HG02642 (cell line): ENCODE data around the gene HDAC4.

ENCODE experiments used
- ATAC-seq: cut with Tn5 transposase; IDR thresholded peaks from one replicate; pipeline ENCODE4 v1.9.1; 2021; ENCODE audit warnings: mild to moderate bottlenecking; ENCODE audit not compliant: unreplicated experiment, poor library complexity

The HDAC4 gene

DNA sequence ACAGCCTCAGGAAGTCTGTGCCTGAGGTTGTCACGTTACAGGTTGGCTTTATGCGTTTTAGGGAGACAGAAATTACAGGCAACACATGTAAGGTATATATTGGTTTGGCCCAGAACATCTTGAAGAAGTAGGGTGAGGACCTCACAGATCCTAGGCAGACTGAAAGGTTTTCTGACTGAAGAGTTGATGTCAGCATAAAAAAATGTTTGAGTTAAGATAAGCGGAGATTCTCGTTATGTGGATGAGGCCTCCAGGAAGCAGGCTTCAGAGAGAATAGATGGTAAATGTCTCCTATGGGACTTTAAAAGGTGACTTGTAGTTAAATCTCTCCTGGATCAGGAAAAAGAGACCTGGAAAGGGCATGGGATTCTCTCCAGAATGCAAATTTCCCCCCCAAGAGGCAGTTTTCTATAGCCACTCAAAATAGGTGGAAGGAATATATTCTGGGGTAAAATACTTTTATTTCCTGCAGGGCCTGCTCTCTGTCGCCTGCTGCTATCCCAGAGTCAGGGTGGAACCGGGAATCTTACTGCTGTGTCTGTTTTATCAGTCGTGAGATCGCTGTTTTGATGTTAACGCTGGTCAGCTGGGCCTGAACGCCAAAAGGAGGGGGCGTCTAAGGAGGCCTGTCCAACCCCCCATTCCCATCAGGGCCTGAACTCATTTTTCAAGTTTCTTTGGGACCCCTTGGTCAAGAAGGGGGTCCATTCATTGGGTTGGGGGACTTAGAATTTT, 171.1 kb downstream of the HDAC4 start:
- ATAC-seq: no peak

DNA sequence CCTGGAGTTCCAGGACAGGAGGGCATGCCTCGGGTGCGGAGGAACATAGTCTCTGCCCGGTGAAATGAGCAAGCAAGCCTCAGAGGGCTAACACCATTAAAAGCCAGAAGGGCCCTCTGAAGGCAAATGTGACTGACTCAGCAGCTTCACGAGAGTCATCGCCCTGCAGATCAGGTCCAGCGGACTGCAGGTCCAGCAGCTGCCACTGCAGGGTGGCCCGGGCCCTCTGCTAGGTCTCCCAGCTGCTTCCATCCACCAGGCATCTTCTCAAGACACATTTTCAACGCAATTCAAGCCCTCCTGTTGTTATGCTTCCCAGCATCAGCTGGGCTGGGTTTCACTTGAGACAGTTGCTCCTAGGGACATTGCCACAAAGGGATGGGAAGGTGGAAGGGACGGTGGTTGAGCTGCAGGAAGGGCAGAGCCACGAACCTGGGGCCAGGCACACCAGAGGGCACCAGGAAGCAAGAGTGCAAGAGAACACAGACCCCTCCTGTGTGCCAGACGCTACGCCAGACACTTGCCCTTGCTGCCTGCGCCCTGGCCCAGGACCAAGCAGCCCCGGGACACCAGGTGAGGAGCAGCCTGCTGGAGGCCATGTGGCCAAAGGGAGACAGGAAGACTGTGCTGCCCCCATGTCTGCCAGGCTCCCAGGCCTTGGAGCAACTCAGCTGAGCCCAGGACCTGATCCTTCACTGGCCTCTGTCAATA, 173.0 kb downstream of the HDAC4 start:
- ATAC-seq: no peak

DNA sequence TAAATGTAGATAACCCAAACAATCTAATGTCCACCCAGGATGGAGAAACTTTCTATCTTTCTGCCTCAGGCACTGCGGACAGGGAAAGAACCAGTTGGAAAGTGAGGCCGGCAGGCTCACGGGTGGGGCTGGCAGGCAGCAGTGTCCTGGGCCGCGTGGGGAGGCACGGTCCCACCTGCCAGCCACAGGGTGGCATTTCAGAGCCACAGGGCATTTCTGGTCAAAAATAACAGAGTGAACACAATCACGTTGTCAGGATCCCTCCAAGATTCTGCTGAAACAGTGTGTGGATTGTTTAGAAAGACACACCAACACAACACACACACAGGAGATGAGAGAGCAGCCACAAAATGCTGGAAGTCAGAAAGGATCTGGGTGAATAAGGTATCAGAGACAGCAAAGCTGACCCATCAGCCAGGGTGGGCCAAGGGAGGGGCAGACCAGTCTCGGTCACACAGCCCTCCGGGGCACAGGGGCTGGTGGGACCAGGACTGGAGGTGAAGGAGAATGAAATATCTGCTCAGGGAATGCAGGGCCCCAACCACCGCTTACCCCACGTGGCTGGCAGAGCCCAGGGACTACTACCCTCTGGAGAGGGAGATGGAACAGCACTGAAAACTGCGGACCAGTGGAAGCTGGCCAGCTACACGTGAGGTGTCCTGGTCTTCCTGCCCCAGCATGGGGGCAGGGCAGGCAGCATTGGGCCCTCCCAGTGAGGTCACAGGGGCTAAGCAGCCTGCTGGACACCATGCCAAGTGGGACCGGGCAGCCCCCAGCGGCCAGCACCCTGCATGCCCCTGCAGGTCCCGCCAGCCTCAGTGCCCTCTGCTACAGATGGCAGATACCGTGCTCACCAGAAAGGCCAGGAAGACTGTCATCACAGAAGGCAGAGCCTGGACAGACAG, 173.9 kb downstream of the HDAC4 start:
- no peak for ATAC-seq

DNA sequence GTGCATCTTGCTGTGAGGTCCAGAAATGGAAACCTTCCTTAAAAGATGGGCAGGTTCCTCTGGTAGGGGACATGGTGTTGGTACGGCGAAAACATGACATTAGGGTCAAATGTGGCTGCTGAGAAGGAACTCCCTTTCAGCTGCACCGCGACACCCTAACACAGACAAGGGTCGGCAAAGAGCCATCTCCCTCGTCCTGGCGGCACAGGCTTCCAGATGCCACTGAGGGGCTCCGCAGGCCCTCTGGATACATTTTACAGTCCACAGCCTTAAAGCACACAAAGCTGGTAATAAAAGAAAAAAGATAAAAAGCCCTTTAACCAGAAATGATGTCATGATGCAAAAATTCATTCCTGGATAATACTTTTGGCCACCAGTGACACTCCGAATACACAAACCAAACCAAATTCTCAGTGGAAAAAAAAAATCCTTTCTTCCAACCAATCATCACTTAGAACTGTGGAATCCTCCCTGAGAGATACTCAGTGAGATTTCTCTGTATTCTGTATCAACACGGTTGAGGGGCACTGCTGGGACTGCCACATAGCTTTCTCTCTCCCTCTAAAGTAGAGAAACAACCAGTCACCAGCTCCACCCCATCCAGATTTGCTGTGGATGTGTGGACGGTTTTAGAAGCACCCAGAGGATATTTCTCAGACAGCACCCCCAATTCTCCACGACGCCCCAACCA, 174.8 kb downstream of the HDAC4 start:
- ATAC-seq: no peak

DNA sequence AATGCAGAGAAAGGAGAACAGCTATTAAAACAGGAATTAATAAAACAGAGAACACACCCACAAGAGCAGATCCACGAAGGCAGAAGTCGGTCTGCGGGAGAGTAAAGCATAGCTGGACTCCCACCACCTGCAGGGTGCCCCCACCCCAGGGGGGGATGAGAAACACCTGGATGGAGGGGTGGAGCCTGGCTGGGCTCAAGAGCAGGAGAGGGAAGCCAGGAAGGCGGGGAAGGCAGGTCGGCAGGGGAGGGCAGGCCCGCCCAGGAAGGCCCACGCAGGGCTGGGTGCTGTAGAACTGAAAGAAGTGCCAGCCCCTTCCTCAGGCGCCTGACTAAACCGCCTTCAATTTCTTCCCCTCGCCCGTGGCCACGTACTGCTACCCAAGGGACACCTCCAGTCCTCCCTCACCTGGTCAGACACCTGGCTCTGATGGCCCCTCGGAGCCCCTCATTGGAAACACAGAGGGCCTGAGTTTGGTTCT, 175.4 kb downstream of the HDAC4 start:
- ATAC-seq: no peak

DNA sequence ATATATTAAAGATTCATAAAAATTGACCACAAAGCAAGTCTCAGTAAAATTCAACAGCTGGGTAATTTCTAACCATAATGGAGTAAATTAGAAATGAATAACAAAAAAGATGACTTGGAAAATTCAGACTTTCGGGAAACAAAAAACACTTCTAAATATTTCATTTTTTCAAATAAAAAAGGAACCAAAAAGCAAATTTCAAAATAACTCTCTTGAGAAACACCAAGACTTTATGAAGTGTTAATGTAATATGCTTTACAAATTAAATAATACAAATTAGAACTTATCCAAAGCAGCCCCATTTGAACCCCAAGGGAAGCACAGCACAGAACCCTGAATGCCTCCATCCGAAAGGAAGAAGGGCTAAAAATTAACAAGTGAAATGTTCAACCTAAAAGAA, 175.9 kb downstream of the HDAC4 start:
- ATAC-seq: no peak

DNA sequence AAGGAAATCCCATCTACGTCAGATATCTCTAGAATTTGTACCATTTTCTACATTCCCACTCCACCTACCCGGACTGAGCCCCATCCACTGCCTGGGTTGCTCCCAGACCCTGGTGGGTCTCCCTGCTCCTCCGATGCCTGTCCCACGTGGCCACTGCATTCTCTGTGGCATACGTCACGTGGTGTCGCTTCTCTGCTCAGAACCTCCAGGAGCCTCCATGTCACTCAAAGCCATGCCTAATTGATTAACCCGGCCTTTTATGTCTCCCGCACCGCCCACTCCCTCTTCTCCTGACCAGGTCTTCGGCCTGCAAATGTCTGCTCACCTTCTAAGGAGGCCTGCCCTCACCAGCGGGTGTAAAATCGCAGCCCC, 176.6 kb downstream of the HDAC4 start:
- no peak for ATAC-seq

DNA sequence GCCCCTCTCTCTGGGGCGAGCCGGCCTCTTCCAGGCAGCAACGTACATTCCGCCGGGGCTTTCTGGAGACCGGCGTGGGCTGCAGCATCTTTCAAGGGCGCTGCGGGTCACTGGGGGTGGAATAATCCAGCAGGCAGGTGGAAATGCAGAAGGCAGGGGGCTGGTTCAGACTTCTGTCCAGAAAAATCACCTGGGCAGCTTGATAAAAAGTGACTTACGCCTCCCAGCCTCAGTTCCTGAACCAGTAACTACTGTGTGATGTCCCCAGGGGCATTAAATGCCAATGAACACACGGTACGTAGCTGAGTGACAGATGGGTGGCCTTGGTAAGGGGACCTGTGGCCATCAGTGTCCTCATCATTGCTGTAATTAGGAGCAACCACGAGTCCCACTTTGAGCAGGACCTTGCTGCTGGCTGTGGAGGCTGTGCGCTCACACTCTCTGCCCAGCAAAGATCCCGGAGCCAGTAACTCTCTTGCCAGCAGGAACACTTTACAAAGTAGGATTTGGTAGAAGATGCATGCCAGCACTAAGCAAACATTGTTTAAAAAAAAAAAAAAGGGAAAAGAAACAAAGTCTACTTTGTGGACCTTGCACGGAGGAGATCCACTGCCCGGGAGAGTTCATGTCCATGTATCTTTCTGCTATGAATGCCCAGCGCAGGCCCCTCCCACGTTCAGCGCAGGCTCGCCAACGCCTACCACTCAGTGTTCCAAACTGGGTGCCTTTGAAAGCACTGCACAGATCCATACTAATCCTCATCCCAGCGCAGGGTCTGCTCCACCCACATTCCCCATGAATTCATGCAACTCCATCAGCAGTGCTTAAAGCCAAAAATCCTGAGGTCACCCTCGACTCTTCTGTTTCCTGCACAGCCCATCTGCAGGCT, 177.3 kb downstream of the HDAC4 start:
- ATAC-seq: no peak

DNA sequence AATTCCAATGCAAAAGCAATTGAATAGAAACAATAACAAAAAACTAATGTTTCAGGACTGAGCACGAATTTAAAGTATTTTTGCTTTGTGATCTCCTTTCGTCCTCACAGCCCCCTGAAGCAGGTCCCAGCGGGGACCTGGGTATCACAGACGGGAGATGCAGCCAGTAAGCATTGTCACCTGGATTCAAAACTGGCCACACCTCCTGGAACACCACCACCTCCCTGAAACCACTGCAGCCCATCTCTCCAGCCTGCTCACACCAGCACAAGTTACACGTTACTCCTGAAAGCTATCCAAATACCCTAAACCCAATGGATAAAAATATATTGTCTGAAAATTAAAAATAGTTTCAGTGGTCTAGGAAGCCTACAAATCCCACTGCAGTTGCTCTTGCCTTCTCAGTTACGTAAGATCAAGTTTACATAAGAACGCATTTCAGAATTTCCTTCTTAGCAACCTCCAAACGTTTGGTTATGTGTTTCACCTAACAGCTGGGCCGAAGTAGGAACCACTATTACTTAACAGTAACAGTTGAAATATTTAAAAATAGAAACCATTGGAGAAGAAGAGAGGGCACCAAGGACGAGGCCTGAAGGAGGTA, 178.0 kb downstream of the HDAC4 start:
- no peak for ATAC-seq

DNA sequence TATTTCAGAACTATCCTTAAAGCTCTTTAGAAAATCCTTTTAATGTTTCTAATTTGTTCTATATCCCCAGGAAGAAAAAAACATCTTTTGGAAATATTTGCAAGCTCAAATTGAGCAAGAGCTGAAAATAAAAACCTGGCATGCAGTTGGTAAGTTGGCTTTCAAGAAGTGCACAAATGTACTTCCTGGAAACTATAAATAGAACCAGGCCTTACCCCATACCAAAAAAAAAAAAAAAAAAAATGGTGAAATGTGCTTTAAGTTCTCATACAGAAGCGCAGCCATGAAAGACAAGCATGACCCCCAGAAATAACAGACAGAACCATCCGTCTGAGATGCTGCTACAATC, 178.5 kb downstream of the HDAC4 start:
- no peak for ATAC-seq

DNA sequence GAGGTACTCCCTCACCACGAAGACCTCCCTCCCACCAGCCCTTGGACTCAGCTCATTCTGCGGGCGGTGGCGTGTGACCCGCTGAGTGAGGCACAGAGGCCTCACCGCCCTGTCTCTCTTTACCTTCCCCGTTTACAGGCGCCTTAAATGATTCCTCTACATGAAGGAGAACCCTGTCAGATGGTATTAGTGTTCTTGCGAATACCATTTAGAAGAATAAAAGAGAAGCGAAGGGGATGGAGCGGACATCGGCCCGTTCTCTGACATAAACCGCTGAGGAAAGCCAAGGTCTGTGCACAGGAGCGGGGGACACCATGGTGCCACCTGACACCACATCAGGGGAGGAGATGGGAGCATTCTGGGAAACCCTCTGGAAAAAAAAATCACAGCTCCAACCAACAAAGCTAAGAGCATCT, 179.8 kb downstream of the HDAC4 start:
- ATAC-seq: no peak

DNA sequence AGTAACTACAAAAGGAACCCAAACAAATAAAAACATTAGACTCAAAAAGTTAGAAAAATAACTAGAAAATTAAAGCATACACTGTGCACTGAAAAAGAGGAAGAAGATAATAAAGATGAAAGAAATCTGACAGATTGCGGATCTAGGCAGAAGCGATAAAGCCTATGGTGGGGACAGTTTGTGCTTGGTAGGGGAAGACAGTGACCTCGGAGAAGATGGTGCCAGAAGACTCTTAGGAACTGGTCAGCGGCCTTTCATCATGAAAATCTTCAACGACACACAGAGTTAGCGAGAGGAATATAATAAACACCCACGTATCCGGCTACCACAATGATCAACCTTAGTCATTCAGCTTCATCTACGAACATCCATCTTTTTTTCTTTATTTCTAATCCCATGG, 180.5 kb downstream of the HDAC4 start:
- no peak for ATAC-seq

DNA sequence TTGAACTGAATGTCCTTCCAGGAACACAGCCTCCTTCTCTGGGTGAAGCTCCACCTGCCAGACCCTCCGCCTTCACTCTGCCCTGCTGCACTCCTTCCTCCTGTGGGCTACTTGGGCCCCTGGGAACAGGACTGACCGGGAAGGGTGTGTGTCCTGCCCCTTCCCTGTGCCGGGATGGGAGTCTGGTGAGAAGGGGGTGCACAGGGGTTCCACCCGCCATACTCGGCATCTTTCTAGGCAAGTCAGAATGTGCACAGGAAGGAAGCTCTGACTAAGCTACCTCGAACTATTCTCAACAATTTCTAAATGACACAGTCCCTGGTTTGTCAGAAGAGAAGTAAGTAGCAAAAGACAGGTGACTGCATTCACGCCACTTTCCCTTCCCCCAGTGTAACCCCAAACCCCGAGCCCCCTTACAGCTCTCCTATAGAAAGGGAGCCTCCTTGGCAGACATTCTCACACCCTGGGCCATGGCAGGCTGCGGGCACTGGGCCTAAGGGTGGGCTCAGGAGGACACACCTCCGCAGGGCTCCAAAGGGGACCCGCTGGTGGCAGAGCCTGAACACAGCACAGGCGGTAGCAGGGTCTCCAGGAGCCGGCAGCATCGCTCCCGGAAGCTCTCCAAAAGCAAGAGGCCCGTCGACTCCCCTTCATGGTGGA, 184.1 kb downstream of the HDAC4 start:
- no peak for ATAC-seq

DNA sequence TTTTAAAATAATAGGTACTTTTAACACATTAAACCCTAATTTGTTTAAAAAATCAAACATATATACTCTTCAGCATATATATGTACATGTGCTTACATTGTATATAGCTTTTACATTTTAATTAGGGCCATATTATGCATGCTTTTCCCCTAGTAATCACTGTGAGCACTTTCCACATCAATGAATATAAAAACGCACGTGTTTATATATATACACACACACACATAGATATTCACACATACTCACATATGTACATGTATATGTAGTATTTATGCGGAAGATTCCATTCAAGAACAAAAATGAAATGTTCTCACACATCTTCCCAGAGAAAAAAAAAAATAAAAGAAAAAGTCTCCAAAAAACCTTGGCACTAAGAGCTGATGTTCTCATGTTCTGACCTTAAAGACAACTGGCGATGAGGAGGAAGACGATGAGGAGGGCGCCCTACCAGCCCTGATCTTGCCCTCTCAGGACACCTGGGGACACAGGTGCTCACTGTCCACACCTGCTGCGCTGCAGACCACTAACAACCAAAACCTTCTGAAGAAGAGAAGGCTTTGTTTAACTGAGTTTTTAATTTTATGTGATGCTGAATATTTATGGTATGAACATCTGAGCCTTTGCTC, 184.7 kb downstream of the HDAC4 start:
- no peak for ATAC-seq

DNA sequence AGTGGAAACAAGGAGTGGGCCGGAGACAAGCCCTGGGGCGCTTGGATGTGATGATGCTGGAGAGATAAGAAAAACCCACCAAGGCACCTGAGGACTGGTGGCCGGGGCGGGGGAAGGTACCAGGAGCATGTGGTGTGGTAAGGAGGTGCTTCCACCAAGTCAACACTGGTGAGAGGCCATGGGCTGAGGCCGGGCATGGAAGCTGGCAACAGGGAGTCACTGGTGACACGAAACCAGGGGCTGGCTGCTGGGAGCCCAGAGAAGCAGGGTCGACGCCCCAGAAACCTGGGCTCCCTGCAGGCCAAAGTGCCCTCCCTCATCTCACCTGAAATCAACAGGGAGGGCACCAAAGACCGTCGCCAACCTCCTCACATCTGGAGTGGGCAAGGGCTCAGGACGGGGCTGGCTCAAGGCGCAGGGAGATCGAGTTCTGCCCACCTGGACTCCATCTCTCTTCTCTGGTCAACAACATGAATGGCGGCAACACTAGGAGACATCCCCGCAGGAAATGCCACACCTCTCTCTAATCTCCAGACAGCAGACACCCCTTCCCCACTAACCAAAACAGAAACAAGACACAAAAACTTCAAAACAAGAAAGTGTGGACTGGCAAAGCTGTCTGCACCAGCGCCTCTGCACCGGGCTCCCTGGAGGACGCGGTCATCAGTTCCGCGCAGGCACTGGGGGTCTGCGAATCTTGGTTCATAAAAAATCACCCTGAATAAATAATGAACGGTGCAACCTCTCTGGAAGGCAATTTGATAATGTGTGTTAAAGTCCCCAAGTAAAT, 185.5 kb downstream of the HDAC4 start:
- ATAC-seq: no peak

DNA sequence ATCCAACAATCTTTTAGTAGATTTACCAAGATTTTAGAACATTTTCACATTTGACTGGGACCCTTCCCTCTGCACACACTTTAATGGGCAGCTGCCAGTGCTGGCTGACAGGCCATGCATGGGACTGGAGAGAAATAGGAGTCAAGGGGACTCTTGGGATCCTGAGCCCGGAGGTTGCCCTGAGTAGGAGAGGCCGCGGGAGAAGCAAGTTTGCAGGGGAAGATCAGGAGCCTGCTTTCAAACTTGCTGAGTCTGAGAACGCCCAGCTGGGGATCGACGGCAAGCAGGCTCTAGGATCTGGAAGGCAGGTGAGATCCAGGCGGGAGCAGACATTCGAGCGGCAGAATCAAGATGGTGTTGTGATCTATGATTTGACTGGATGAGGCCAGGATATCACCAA, 186.1 kb downstream of the HDAC4 start:
- no peak for ATAC-seq

DNA sequence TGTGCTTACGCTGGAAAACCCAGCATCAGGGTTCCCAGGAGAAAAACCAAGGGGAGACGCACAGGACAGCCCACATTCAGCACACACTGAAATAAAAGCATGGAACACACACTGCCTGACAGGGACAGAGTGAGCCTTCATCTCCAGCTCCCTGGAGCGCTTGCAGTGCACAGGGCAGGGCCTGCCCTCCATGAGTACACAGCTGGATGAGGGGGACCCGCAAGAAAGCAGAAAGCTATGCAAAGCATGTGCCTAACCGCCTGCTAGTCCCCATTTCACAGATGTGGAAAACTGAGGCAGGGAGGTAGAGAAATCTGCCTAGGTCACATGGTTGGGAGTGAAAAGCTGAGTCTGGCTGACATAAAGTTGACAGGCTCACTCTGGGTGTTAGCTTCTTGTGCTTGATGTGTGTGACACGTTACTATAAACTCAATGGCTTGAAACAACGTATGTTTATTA, 187.1 kb downstream of the HDAC4 start:
- ATAC-seq: no peak
